Astrocyte (in vitro differentiated cells and primary cell): ENCODE data around the gene GRIK5. TPM values are rescaled to one million over a fixed set of nuclear protein-coding genes. Genes with fewer than 3 reads are reported as not detected.

Source experiments
- DNase-seq: peaks from one replicate; pipeline ENCODE4 v3.0.0-alpha.2; 2010; ENCODE audit warnings: low read depth
- FAIRE-seq: peaks from 2 replicates; lab custom pipeline; 2011; peaks lifted over from hg19 to GRCh38; lab: Jason Lieb, UNC
- H2AFZ ChIP-seq: 2 replicates; pipeline ENCODE4 v1.6.0; 2012; ENCODE audit warnings: low read depth, low read length, inconsistent platforms
- H3K27ac ChIP-seq: 2 replicates; pipeline ENCODE4 v1.5.1; 2011; ENCODE audit warnings: low read depth, low read length, inconsistent platforms
- H3K27me3 ChIP-seq: 2 replicates; pipeline ENCODE4 v1.6.0; 2011; ENCODE audit warnings: low read length, inconsistent platforms; ENCODE audit not compliant: insufficient read depth
- H3K36me3 ChIP-seq: 2 replicates; pipeline ENCODE4 v1.5.1; 2011; ENCODE audit warnings: low read length, inconsistent platforms; ENCODE audit not compliant: insufficient read depth
- H3K4me1 ChIP-seq: 2 replicates; pipeline ENCODE4 v1.5.1; 2011; ENCODE audit warnings: low read length, inconsistent platforms; ENCODE audit not compliant: insufficient read depth
- H3K4me2 ChIP-seq: 2 replicates; pipeline ENCODE4 v1.6.0; 2012; ENCODE audit warnings: low read length, inconsistent platforms
- H3K4me3 ChIP-seq: 2 replicates; pipeline ENCODE4 v1.5.1; 2011; ENCODE audit warnings: low read depth, mild to moderate bottlenecking, low read length, inconsistent platforms; ENCODE audit not compliant: insufficient read depth
- H3K79me2 ChIP-seq: 2 replicates; pipeline ENCODE4 v1.6.0; 2012; ENCODE audit warnings: mild to moderate bottlenecking, low read length, inconsistent platforms; ENCODE audit not compliant: insufficient read depth
- H3K9ac ChIP-seq: 2 replicates; pipeline ENCODE4 v1.6.0; 2012; ENCODE audit warnings: mild to moderate bottlenecking, low read length, inconsistent platforms
- H3K9me3 ChIP-seq: 2 replicates; pipeline ENCODE4 v1.5.1; 2012; ENCODE audit warnings: low read depth, mild to moderate bottlenecking, low read length, inconsistent platforms; ENCODE audit not compliant: insufficient read depth
- H4K20me1 ChIP-seq: 2 replicates; pipeline ENCODE4 v1.6.0; 2012; ENCODE audit warnings: low read length, inconsistent platforms; ENCODE audit not compliant: insufficient read depth
- H3K27ac Mint-ChIP-seq: one replicate; pipeline ENCODE4 v1.8.0; 2021; ENCODE audit warnings: mild to moderate bottlenecking, mixed read lengths; ENCODE audit not compliant: unreplicated experiment
- H3K27me3 Mint-ChIP-seq: one replicate; pipeline ENCODE4 v1.8.0; 2021; ENCODE audit warnings: low read depth, mixed read lengths; ENCODE audit not compliant: unreplicated experiment
- H3K36me3 Mint-ChIP-seq: one replicate; pipeline ENCODE4 v1.8.0; 2021; ENCODE audit warnings: low read depth, mixed read lengths; ENCODE audit not compliant: unreplicated experiment
- H3K4me1 Mint-ChIP-seq: one replicate; pipeline ENCODE4 v1.8.0; 2021; ENCODE audit warnings: low read depth, mixed read lengths; ENCODE audit not compliant: unreplicated experiment
- H3K4me3 Mint-ChIP-seq: one replicate; pipeline ENCODE4 v1.8.0; 2021; ENCODE audit warnings: mild to moderate bottlenecking, moderate library complexity, mixed read lengths; ENCODE audit not compliant: unreplicated experiment
- H3K9me3 Mint-ChIP-seq: one replicate; pipeline ENCODE4 v1.8.0; 2021; ENCODE audit warnings: mild to moderate bottlenecking, mixed read lengths; ENCODE audit not compliant: unreplicated experiment
- CTCF ChIP-seq: IDR thresholded peaks from 2 replicates; pipeline ENCODE4 v1.5.1; 2011; ENCODE audit warnings: low read depth, mild to moderate bottlenecking, inconsistent platforms, low read length, moderate library complexity; ENCODE audit not compliant: insufficient read depth
- EZH2 ChIP-seq: IDR thresholded peaks from 2 replicates; pipeline ENCODE4 v1.6.1; 2012; ENCODE audit warnings: mild to moderate bottlenecking, low read length, inconsistent platforms; ENCODE audit not compliant: insufficient read depth
- total RNA-seq: library from RNA; stranded (reverse); gene quantifications from 2 replicates; pipeline ENCODE4 v1.2.1, GENCODE V29; 2021

Gene GRIK5
- total RNA-seq, 1 donor from 2014 or later = 9.2 TPM

- Histone ChIP-seq H3K9me3 (no peaks in the 10 kb centered on the region), H3K36me3 (peaks cover 24% of the 10 kb centered on the region), H3K9ac (no peak overlapping the region), H3K79me2 (peaks cover 64% of the 10 kb centered on the region), H3K4me2 (peak overlapping the region; percentile 9), H2AFZ (no peak overlapping the region), H4K20me1 (peaks cover 61% of the 10 kb centered on the region), H3K27ac (no peak overlapping the region), H3K4me1 (peaks cover 21% of the 10 kb centered on the region), H3K4me3 (no peak overlapping the region), H3K27me3 (no peaks in the 10 kb centered on the region)
- TF ChIP-seq EZH2 (no peak), CTCF (no peak)
- Mint-ChIP-seq H3K27me3 (no peaks in the 10 kb centered on the region), H3K4me1 (peaks cover 32% of the 10 kb centered on the region), H3K27ac (no peak overlapping the region), H3K9me3 (peaks cover 3% of the 10 kb centered on the region), H3K4me3 (peak overlapping the region; percentile 95), H3K36me3 (peaks cover 15% of the 10 kb centered on the region)
- DNase-seq = no peak
- FAIRE-seq = no peak
Observed at GRCh38 chr19:42078538-42079275, 8.7 kb upstream of the GRIK5 start.

GRCh38 chr19:42078058-42078457 is 8.1 kb upstream of the GRIK5 start:
- Mint-ChIP-seq H3K9me3 (peaks cover 3% of the 10 kb centered on the region), H3K4me3 (peak overlapping the region; percentile 95), H3K27me3 (no peaks in the 10 kb centered on the region), H3K4me1 (peaks cover 32% of the 10 kb centered on the region), H3K27ac (peak overlapping the region; percentile 66), H3K36me3 (peaks cover 15% of the 10 kb centered on the region)
- Histone ChIP-seq H3K4me1 (peaks cover 21% of the 10 kb centered on the region), H3K79me2 (peaks cover 64% of the 10 kb centered on the region), H3K4me2 (peak overlapping the region; percentile 97), H3K9ac (peak overlapping the region; percentile 88), H3K9me3 (no peaks in the 10 kb centered on the region), H3K36me3 (peaks cover 24% of the 10 kb centered on the region), H3K27me3 (no peaks in the 10 kb centered on the region), H2AFZ (no peak overlapping the region), H3K4me3 (peak overlapping the region; percentile 88), H4K20me1 (peaks cover 58% of the 10 kb centered on the region), H3K27ac (no peak overlapping the region)
- DNase-seq (no peak), FAIRE-seq (no peak)
- no peak for TF ChIP-seq CTCF
- TF ChIP-seq EZH2 = no peak

GRCh38 chr19:42076380-42076944 is 6.5 kb upstream of the GRIK5 start:
- Mint-ChIP-seq H3K27me3 (no peaks in the 10 kb centered on the region), H3K9me3 (peaks cover 3% of the 10 kb centered on the region), H3K27ac (peak overlapping the region; percentile 87), H3K36me3 (peaks cover 12% of the 10 kb centered on the region), H3K4me3 (peak overlapping the region; percentile 95), H3K4me1 (peaks cover 25% of the 10 kb centered on the region)
- no peak overlapping the region for H2AFZ ChIP-seq
- peak overlapping the region; percentile 88 for H3K9ac ChIP-seq
- no peaks in the 10 kb centered on the region for H3K27me3 ChIP-seq
- DNase-seq (no peak), FAIRE-seq (no peak)
- H3K36me3 ChIP-seq = peaks cover 17% of the 10 kb centered on the region
- peaks cover 49% of the 10 kb centered on the region for H4K20me1 ChIP-seq
- peak overlapping the region; percentile 97 for H3K4me2 ChIP-seq
- peak overlapping the region; percentile 88 for H3K4me3 ChIP-seq
- peaks cover 56% of the 10 kb centered on the region for H3K79me2 ChIP-seq
- H3K9me3 ChIP-seq = no peaks in the 10 kb centered on the region
- TF ChIP-seq EZH2 = no peak
- no peak for TF ChIP-seq CTCF
- H3K27ac ChIP-seq = peak overlapping the region; percentile 62
- H3K4me1 ChIP-seq = peaks cover 21% of the 10 kb centered on the region
